ENCODE data around the gene SFTPA1. TPM values are rescaled to one million over a fixed set of nuclear protein-coding genes. Genes with fewer than 3 reads are reported as not detected.
"Not testable (repeated sequence)": the region's sequence is repeated elsewhere in the genome, so short reads cannot be mapped to it uniquely, and the experiment has no call there.

The SFTPA1 gene
- total and polyA plus RNA-seq, 9 of the 15 experiments (the other 6 are each of a cell fraction or from before 2014, with no cell fraction given): 0.04 to 3.5 (median 0.08) TPM; not detected in 5

DNA sequence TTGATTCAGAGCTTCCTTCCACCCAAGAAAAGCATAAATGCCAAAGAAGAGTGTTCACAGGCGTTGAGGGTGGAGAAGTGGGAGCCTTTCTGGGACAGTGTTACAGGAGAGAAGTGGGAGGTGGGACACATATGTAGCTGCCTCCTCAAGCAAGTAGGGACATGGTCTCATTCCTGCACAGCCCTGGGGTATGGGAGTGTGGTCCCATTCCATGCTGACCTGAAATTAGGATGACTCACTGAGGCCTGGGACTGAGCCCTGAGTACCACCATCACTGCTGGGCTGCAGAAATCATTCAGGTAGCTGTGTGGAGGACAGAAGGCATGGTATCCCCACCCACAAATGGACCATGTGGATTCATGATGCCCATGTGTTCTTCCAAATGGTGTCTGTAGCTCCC lies 17.4 kb upstream of the SFTPA1 start (continued):
- TF ChIP-seq ARID4B (CRISPR knock-in tag; IDR thresholded peaks at IDR 0.05) (no peak), ZNF699 (CRISPR knock-in tag; IDR thresholded peaks at IDR 0.05; ENCODE audit: insufficient replicate concordance) (no peak), ZNF347 (CRISPR knock-in tag; IDR thresholded peaks at IDR 0.05; ENCODE audit: low read depth) (no peak), SMAD4 (CRISPR knock-in tag; conservative IDR thresholded peaks at IDR 0.05) (no peak), ZNF766 (CRISPR knock-in tag; conservative IDR thresholded peaks at IDR 0.05) (no peak), MCM7 (IDR thresholded peaks at IDR 0.05) (no peak), STAT5B (CRISPR knock-in tag; IDR thresholded peaks at IDR 0.05) (no peak), HNRNPH1 (optimal IDR thresholded peaks at IDR 0.05; ENCODE audit: low read depth, low read length) (no peak), CREB3 (tag; conservative IDR thresholded peaks at IDR 0.05; ENCODE audit: low read depth) (no peak), HOXB6 (CRISPR knock-in tag; IDR thresholded peaks at IDR 0.05; ENCODE audit: borderline replicate concordance) (no peak), MAFK (IDR thresholded peaks at IDR 0.05; ENCODE audit: low read length) (no peak), CHCHD3 (CRISPR knock-in tag; IDR thresholded peaks at IDR 0.05) (no peak)
- TF ChIP-seq, protein P1, sequence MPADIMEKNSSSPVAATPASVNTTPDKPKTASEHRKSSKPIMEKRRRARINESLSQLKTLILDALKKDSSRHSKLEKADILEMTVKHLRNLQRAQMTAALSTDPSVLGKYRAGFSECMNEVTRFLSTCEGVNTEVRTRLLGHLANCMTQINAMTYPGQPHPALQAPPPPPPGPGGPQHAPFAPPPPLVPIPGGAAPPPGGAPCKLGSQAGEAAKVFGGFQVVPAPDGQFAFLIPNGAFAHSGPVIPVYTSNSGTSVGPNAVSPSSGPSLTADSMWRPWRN (IDR thresholded peaks at IDR 0.05; ENCODE audit: low read depth): no peak

DNA sequence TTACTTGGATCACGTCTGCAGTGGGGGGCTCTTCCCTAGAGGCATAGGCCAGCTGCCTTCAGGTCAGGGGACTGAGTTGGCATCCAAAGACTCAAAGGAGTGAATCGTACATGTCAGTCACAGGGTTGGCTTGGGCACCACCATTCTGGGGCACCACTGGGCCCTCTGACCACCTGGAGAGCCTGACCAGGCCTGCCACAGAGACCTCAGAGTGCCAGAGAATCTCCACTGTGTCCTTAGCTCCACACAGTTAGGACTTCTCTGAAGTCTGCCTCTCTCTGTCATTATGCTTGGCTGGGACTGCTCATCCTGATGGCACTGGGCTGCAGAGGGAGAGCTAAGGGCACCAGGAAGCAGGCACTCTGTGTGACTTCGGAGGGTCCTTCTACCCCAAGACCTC lies 16.2 kb upstream of the SFTPA1 start:
- H2AFZ ChIP-seq (ENCODE audit: low read depth, low read length); ATAC-seq; H3K27ac ChIP-seq (ENCODE audit: extremely low read depth, low read depth, low read length); H3K36me3 ChIP-seq (ENCODE audit: control insufficient read depth, insufficient read depth, low read length); FAIRE-seq; DNase-seq (ENCODE audit: extremely low read depth in 1 of 4, low spot score in 3 of 4); H3K4me1 ChIP-seq (replicated peaks in 1 of 2; ENCODE audit: control insufficient read depth in 2 of 2, insufficient read depth in 2 of 2, low read length in 2 of 2); H3K79me2 ChIP-seq (ENCODE audit: control insufficient read depth, insufficient read depth, low read length); H4K20me1 ChIP-seq (replicated peaks; ENCODE audit: control insufficient read depth, insufficient read depth, low read length); H3K4me3 ChIP-seq; intact Hi-C loops (cut with micrococcal nuclease); CTCF ChIA-PET (ENCODE audit: low intra/inter-chr PET ratio); H3K9me3 ChIP-seq (replicated peaks; ENCODE audit: control insufficient read depth, insufficient read depth, low read depth, low read length); H3K4me2 ChIP-seq (ENCODE audit: insufficient read depth, low read length); BruUV-seq (replicated peaks); H3K27me3 ChIP-seq (ENCODE audit: control insufficient read depth in 2 of 2, insufficient read depth in 2 of 2, low read length in 2 of 2); in situ Hi-C loops (cut with MboI); H3K9ac ChIP-seq (ENCODE audit: insufficient read depth in 1 of 2, low read depth in 2 of 2, low read length in 2 of 2); H3K9me1 ChIP-seq (ENCODE audit: control insufficient read depth, insufficient read depth, low read length): not testable (repeated sequence)
- 0% methylated on average over 3 of the region's 3 CpGs for WGBS (ENCODE audit: insufficient coverage, low coverage, missing lambda C conversion rate)
- POLR2A ChIA-PET: interaction anchor here (0.6 kb wide), 2 partner anchors 9 to 22 kb away, joined by 3 read pairs; no protein-coding TSS in a partner anchor

Data from K562 (cell line).